Measurements from ENCODE around the gene FLNB.

FLNB gene

GRCh38 chr3:58217209-58217811, 209.1 kb downstream of the FLNB start:
- peak; percentile 90 to 97 for DNase-seq

GRCh38 chr3:58218904-58219303, 210.7 kb downstream of the FLNB start:
- no peak for DNase-seq
